Erythroblast (primary cell): Measurements from ENCODE around the gene AEN.

Source experiments
- GATA1 ChIP-seq: IDR thresholded peaks from 2 replicates; pipeline ENCODE4 v1.6.1; 2011; ENCODE audit warnings: low read depth, mild to moderate bottlenecking, control low read depth, low read length, moderate library complexity
- POLR2A ChIP-seq: IDR thresholded peaks from 2 replicates; pipeline ENCODE4 v1.6.1; 2011; ENCODE audit warnings: mild to moderate bottlenecking, low read length

GRCh38 chr15:88624971-88625490 lies 3.9 kb downstream of the AEN start:
- TF ChIP-seq POLR2A (no peak), GATA1 (no peak)
